ENCODE measurements around the gene DMKN.

Gene DMKN

GRCh38 chr19:35524181-35524837 lies 10.9 kb upstream of the DMKN start:
- DNase-seq (ENCODE audit: low read depth in 1 of 2, low spot score in 1 of 2) = no peak

GRCh38 chr19:35522745-35523327 lies 9.4 kb upstream of the DMKN start:
- no peak for DNase-seq (ENCODE audit: low read depth in 1 of 2, low spot score in 1 of 2)

- no peak for DNase-seq (ENCODE audit: low read depth in 1 of 2, low spot score in 1 of 2)
These were observed 7.8 kb upstream of the DMKN start for GRCh38 chr19:35521124-35521743.

GRCh38 chr19:35519291-35519690 lies 5.8 kb upstream of the DMKN start:
- no peak for DNase-seq (ENCODE audit: low read depth in 1 of 2, low spot score in 1 of 2)

GRCh38 chr19:35518313-35518712 lies 4.9 kb upstream of the DMKN start:
- no peak for DNase-seq (ENCODE audit: low read depth in 1 of 2, low spot score in 1 of 2)

- no peak for DNase-seq (ENCODE audit: low read depth in 1 of 2, low spot score in 1 of 2)
These were observed 3.9 kb upstream of the DMKN start for GRCh38 chr19:35517342-35517741.

GRCh38 chr19:35516310-35516709 lies 2.9 kb upstream of the DMKN start:
- no peak for DNase-seq (ENCODE audit: low read depth in 1 of 2, low spot score in 1 of 2)

GRCh38 chr19:35514282-35514809 lies 897 bp upstream of the DMKN start:
- DNase-seq (ENCODE audit: low read depth in 1 of 2, low spot score in 1 of 2) = no peak

GRCh38 chr19:35512831-35513627 lies 420 bp downstream of the DMKN start:
- no peak for DNase-seq (ENCODE audit: low read depth in 1 of 2, low spot score in 1 of 2)

- no peak for DNase-seq (ENCODE audit: low read depth in 1 of 2, low spot score in 1 of 2)
These were observed 2.1 kb downstream of the DMKN start for GRCh38 chr19:35511337-35511736.

GRCh38 chr19:35510626-35510964 lies 2.9 kb downstream of the DMKN start:
- no peak for DNase-seq (ENCODE audit: low read depth in 1 of 2, low spot score in 1 of 2)

GRCh38 chr19:35509861-35510625 lies 3.4 kb downstream of the DMKN start:
- DNase-seq (ENCODE audit: low read depth in 1 of 2, low spot score in 1 of 2) = peak; percentile 42 to 69

GRCh38 chr19:35509018-35509652 lies 4.3 kb downstream of the DMKN start:
- DNase-seq (ENCODE audit: low read depth in 1 of 2, low spot score in 1 of 2) = no peak

GRCh38 chr19:35508129-35508528 lies 5.3 kb downstream of the DMKN start:
- DNase-seq (ENCODE audit: low read depth in 1 of 2, low spot score in 1 of 2) = no peak

GRCh38 chr19:35507561-35507960 lies 5.9 kb downstream of the DMKN start:
- DNase-seq (ENCODE audit: low read depth in 1 of 2, low spot score in 1 of 2) = no peak

GRCh38 chr19:35506011-35506410 lies 7.4 kb downstream of the DMKN start:
- DNase-seq (ENCODE audit: low read depth in 1 of 2, low spot score in 1 of 2) = no peak

- DNase-seq (ENCODE audit: low read depth in 1 of 2, low spot score in 1 of 2) = no peak
These were observed 10.7 kb downstream of the DMKN start for GRCh38 chr19:35502751-35503150.

GRCh38 chr19:35501684-35502083 lies 11.8 kb downstream of the DMKN start:
- DNase-seq (ENCODE audit: low read depth in 1 of 2, low spot score in 1 of 2) = no peak

- DNase-seq (ENCODE audit: low read depth in 1 of 2, low spot score in 1 of 2) = no peak
These were observed 12.8 kb downstream of the DMKN start for GRCh38 chr19:35500611-35501010.

GRCh38 chr19:35498984-35499527 lies 14.4 kb downstream of the DMKN start:
- no peak for DNase-seq (ENCODE audit: low read depth in 1 of 2, low spot score in 1 of 2)

Measured in stimulated activated CD4-positive, alpha-beta T cell treated with anti-CD3 and anti-CD28 coated beads, Interleukin-15, amount 100 ng/mL, for 1 hour (primary cell).